ENCODE measurements around the gene COL27A1. TPM values are rescaled to one million over a fixed set of nuclear protein-coding genes. Genes with fewer than 3 reads are reported as not detected.

The COL27A1 gene
- total and polyA plus RNA-seq, 2 experiments from 2014 or later: 10.5 to 18.0 TPM

DNA sequence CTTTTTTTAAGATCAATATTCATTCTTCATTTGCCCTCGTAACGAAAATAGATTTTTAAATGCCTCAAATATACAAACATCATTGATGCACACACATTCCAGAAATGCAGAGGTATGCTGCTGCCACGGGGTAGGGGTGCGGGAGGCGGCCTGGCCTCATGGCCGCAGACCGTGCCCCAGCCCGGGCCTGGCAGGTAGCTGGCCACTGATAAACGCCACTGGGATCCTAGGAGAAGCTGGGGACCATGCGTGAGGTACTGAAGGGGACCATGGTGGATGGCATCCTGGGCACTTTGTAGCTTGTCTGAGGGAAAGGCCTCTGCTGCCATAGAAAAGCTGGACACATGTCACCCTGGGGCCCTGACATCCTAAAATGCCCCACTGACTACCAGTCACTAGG is 180.8 kb downstream of the COL27A1 start:
- no peak overlapping the region for H3K4me3 ChIP-seq
- H3K27me3 ChIP-seq (ENCODE audit: insufficient read depth): no peaks in the 10 kb centered on the region
- ATAC-seq (no peak), DNase-seq (ENCODE audit: low spot score) (no peak)
- no peak overlapping the region for H2AFZ ChIP-seq
- H3F3A ChIP-seq (replicated peaks; ENCODE audit: low read depth): 0 out of 2 replicates have a peak, but pooled peaks cover 4% of the 10 kb centered on the region
- Mint-ChIP-seq H3K36me3 (ENCODE audit: low read depth) (peaks cover 60% of the 10 kb centered on the region), H3K4me3 (no peak overlapping the region), H3K9me3 (0 out of 3 replicates have a peak, but pooled peaks cover 6% of the 10 kb centered on the region), H3K27ac (no peak overlapping the region), H3K4me1 (peaks cover 6% of the 10 kb centered on the region), H3K27me3 (ENCODE audit: insufficient read depth, low read depth, poor library complexity) (peaks cover 15% of the 10 kb centered on the region)
- H3K36me3 ChIP-seq (ENCODE audit: insufficient read depth): no peaks in the 10 kb centered on the region
- H3K4me1 ChIP-seq (ENCODE audit: insufficient read depth): no peaks in the 10 kb centered on the region
- no peaks in the 10 kb centered on the region for H3K9me2 ChIP-seq (ENCODE audit: insufficient read depth)
- TF ChIP-seq, protein P1, sequence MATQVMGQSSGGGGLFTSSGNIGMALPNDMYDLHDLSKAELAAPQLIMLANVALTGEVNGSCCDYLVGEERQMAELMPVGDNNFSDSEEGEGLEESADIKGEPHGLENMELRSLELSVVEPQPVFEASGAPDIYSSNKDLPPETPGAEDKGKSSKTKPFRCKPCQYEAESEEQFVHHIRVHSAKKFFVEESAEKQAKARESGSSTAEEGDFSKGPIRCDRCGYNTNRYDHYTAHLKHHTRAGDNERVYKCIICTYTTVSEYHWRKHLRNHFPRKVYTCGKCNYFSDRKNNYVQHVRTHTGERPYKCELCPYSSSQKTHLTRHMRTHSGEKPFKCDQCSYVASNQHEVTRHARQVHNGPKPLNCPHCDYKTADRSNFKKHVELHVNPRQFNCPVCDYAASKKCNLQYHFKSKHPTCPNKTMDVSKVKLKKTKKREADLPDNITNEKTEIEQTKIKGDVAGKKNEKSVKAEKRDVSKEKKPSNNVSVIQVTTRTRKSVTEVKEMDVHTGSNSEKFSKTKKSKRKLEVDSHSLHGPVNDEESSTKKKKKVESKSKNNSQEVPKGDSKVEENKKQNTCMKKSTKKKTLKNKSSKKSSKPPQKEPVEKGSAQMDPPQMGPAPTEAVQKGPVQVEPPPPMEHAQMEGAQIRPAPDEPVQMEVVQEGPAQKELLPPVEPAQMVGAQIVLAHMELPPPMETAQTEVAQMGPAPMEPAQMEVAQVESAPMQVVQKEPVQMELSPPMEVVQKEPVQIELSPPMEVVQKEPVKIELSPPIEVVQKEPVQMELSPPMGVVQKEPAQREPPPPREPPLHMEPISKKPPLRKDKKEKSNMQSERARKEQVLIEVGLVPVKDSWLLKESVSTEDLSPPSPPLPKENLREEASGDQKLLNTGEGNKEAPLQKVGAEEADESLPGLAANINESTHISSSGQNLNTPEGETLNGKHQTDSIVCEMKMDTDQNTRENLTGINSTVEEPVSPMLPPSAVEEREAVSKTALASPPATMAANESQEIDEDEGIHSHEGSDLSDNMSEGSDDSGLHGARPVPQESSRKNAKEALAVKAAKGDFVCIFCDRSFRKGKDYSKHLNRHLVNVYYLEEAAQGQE (IDR thresholded peaks at IDR 0.05; ENCODE audit: unreplicated experiment): no peak
- TF ChIP-seq, protein P2, sequence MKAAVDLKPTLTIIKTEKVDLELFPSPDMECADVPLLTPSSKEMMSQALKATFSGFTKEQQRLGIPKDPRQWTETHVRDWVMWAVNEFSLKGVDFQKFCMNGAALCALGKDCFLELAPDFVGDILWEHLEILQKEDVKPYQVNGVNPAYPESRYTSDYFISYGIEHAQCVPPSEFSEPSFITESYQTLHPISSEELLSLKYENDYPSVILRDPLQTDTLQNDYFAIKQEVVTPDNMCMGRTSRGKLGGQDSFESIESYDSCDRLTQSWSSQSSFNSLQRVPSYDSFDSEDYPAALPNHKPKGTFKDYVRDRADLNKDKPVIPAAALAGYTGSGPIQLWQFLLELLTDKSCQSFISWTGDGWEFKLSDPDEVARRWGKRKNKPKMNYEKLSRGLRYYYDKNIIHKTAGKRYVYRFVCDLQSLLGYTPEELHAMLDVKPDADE (IDR thresholded peaks at IDR 0.05): no peak
- TF ChIP-seq, protein P3, sequence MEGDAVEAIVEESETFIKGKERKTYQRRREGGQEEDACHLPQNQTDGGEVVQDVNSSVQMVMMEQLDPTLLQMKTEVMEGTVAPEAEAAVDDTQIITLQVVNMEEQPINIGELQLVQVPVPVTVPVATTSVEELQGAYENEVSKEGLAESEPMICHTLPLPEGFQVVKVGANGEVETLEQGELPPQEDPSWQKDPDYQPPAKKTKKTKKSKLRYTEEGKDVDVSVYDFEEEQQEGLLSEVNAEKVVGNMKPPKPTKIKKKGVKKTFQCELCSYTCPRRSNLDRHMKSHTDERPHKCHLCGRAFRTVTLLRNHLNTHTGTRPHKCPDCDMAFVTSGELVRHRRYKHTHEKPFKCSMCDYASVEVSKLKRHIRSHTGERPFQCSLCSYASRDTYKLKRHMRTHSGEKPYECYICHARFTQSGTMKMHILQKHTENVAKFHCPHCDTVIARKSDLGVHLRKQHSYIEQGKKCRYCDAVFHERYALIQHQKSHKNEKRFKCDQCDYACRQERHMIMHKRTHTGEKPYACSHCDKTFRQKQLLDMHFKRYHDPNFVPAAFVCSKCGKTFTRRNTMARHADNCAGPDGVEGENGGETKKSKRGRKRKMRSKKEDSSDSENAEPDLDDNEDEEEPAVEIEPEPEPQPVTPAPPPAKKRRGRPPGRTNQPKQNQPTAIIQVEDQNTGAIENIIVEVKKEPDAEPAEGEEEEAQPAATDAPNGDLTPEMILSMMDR (conservative IDR thresholded peaks at IDR 0.05; ENCODE audit: low read depth in 2 of 2): no peak
- TF ChIP-seq ZNF114 (CRISPR knock-in tag; IDR thresholded peaks at IDR 0.05): no peak
- TF ChIP-seq, protein P4, sequence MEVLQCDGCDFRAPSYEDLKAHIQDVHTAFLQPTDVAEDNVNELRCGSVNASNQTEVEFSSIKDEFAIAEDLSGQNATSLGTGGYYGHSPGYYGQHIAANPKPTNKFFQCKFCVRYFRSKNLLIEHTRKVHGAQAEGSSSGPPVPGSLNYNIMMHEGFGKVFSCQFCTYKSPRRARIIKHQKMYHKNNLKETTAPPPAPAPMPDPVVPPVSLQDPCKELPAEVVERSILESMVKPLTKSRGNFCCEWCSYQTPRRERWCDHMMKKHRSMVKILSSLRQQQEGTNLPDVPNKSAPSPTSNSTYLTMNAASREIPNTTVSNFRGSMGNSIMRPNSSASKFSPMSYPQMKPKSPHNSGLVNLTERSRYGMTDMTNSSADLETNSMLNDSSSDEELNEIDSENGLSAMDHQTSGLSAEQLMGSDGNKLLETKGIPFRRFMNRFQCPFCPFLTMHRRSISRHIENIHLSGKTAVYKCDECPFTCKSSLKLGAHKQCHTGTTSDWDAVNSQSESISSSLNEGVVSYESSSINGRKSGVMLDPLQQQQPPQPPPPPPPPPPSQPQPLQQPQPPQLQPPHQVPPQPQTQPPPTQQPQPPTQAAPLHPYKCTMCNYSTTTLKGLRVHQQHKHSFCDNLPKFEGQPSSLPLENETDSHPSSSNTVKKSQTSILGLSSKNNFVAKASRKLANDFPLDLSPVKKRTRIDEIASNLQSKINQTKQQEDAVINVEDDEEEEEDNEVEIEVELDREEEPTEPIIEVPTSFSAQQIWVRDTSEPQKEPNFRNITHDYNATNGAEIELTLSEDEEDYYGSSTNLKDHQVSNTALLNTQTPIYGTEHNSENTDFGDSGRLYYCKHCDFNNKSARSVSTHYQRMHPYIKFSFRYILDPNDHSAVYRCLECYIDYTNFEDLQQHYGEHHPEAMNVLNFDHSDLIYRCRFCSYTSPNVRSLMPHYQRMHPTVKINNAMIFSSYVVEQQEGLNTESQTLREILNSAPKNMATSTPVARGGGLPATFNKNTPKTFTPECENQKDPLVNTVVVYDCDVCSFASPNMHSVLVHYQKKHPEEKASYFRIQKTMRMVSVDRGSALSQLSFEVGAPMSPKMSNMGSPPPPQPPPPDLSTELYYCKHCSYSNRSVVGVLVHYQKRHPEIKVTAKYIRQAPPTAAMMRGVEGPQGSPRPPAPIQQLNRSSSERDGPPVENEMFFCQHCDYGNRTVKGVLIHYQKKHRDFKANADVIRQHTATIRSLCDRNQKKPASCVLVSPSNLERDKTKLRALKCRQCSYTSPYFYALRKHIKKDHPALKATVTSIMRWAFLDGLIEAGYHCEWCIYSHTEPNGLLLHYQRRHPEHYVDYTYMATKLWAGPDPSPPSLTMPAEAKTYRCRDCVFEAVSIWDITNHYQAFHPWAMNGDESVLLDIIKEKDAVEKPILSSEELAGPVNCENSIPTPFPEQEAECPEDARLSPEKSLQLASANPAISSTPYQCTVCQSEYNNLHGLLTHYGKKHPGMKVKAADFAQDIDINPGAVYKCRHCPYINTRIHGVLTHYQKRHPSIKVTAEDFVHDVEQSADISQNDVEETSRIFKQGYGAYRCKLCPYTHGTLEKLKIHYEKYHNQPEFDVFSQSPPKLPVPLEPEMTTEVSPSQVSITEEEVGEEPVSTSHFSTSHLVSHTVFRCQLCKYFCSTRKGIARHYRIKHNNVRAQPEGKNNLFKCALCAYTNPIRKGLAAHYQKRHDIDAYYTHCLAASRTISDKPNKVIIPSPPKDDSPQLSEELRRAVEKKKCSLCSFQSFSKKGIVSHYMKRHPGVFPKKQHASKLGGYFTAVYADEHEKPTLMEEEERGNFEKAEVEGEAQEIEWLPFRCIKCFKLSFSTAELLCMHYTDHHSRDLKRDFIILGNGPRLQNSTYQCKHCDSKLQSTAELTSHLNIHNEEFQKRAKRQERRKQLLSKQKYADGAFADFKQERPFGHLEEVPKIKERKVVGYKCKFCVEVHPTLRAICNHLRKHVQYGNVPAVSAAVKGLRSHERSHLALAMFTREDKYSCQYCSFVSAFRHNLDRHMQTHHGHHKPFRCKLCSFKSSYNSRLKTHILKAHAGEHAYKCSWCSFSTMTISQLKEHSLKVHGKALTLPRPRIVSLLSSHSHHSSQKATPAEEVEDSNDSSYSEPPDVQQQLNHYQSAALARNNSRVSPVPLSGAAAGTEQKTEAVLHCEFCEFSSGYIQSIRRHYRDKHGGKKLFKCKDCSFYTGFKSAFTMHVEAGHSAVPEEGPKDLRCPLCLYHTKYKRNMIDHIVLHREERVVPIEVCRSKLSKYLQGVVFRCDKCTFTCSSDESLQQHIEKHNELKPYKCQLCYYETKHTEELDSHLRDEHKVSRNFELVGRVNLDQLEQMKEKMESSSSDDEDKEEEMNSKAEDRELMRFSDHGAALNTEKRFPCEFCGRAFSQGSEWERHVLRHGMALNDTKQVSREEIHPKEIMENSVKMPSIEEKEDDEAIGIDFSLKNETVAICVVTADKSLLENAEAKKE (CRISPR knock-in tag; IDR thresholded peaks at IDR 0.05): no peak
- TF ChIP-seq ZNF331 (CRISPR knock-in tag; IDR thresholded peaks at IDR 0.05; ENCODE audit: low read depth): no peak
- TF ChIP-seq STAT1 (IDR thresholded peaks at IDR 0.05; ENCODE audit: unreplicated experiment): no peak
- no peak for TF ChIP-seq CREB1 (CRISPR knock-in tag; IDR thresholded peaks at IDR 0.05; ENCODE audit: low read depth)
- TF ChIP-seq NANOG (IDR thresholded peaks at IDR 0.05; ENCODE audit: borderline replicate concordance): no peak
- TF ChIP-seq EZH2 (IDR thresholded peaks at IDR 0.05; ENCODE audit: low read depth, unreplicated experiment): no peak
- H3K79me2 ChIP-seq (replicated peaks; ENCODE audit: insufficient read depth): no peaks in the 10 kb centered on the region
- no peak overlapping the region for H3K27ac ChIP-seq (ENCODE audit: low read depth)
- H4K20me1 ChIP-seq (replicated peaks; ENCODE audit: insufficient read depth): no peaks in the 10 kb centered on the region
- H3K4me2 ChIP-seq: no peak overlapping the region

Data from GM23338 (cell line).